ENCODE data around the gene PRR20G. TPM values are rescaled to one million over a fixed set of nuclear protein-coding genes. Genes with fewer than 3 reads are reported as not detected.

PRR20G gene
- total and polyA plus RNA-seq, 9 of the 15 experiments (the other 6 are each of a cell fraction or from before 2014, with no cell fraction given) = not detected

GRCh38 chr3:127323581-127323980 lies 35.7 kb upstream of the PRR20G start (continued):
- no peak for TF ChIP-seq ZNF655 (CRISPR knock-in tag; IDR thresholded peaks at IDR 0.05)
- TF ChIP-seq CC2D1A (IDR thresholded peaks at IDR 0.05) = no peak
- no peak for TF ChIP-seq FOXA1 (IDR thresholded peaks at IDR 0.05; ENCODE audit: borderline replicate concordance)
- no peak for TF ChIP-seq NR2F6 (CRISPR knock-in tag; IDR thresholded peaks at IDR 0.05)
- no peak for TF ChIP-seq ZSCAN29 (IDR thresholded peaks at IDR 0.05)
- no peak for TF ChIP-seq ZNF280A (IDR thresholded peaks at IDR 0.05; ENCODE audit: low read depth, partially characterized antibody)
- TF ChIP-seq ZNF280B (CRISPR knock-in tag; IDR thresholded peaks at IDR 0.05) = no peak
- TF ChIP-seq ZNF146 (CRISPR knock-in tag; IDR thresholded peaks at IDR 0.05; ENCODE audit: unreplicated experiment) = no peak

- WGBS (ENCODE audit: insufficient coverage, low coverage, missing lambda C conversion rate) = 5% methylated on average over 4 of the region's 4 CpGs
- Histone ChIP-seq H3K27me3 (ENCODE audit: control insufficient read depth in 2 of 2, insufficient read depth in 2 of 2, low read length in 2 of 2) (no peaks in the 10 kb centered on the region), H3K9me1 (ENCODE audit: control insufficient read depth, insufficient read depth, low read length) (no peaks in the 10 kb centered on the region), H3K9me3 (replicated peaks; ENCODE audit: control insufficient read depth, insufficient read depth, low read depth, low read length) (no peaks in the 10 kb centered on the region), H3K4me1 (replicated peaks in 1 of 2; ENCODE audit: control insufficient read depth in 2 of 2, insufficient read depth in 2 of 2, low read length in 2 of 2) (no peaks in the 10 kb centered on the region), H3K27ac (ENCODE audit: extremely low read depth, low read depth, low read length) (no peak overlapping the region), H3K36me3 (ENCODE audit: control insufficient read depth, insufficient read depth, low read length) (no peaks in the 10 kb centered on the region), H3K4me2 (ENCODE audit: insufficient read depth, low read length) (no peak overlapping the region), H3K9ac (ENCODE audit: insufficient read depth in 1 of 2, low read depth in 2 of 2, low read length in 2 of 2) (no peak overlapping the region), H3K79me2 (ENCODE audit: control insufficient read depth, insufficient read depth, low read length) (no peaks in the 10 kb centered on the region), H3K4me3 (no peak overlapping the region), H2AFZ (ENCODE audit: low read depth, low read length) (no peak overlapping the region), H4K20me1 (replicated peaks; ENCODE audit: control insufficient read depth, insufficient read depth, low read length) (no peaks in the 10 kb centered on the region)
- CTCF ChIA-PET (ENCODE audit: low intra/inter-chr PET ratio) = no interaction called here
- DNase-seq (ENCODE audit: extremely low read depth in 1 of 4, low spot score in 3 of 4) = no peak
- POLR2A ChIA-PET = no interaction called here
- in situ Hi-C loops (cut with MboI) (no loop called here), intact Hi-C loops (cut with micrococcal nuclease) (no loop called here)
- FAIRE-seq = no peak
- no peak for ATAC-seq
- BruUV-seq (replicated peaks) = no TSS peak
- TF ChIP-seq FOXJ2 (tag; IDR thresholded peaks at IDR 0.05) (no peak), CBX2 (IDR thresholded peaks at IDR 0.05; ENCODE audit: insufficient read depth, low read length, poor library complexity, severe bottlenecking) (no peak), IRF9 (tag; IDR thresholded peaks at IDR 0.05) (no peak), ADNP (tag; IDR thresholded peaks at IDR 0.05) (no peak), RBM34 (IDR thresholded peaks at IDR 0.05; ENCODE audit: borderline replicate concordance, insufficient read depth, low read length) (no peak)
Observed at GRCh38 chr3:127321371-127321770, 33.5 kb upstream of the PRR20G start.
